Upper lobe of left lung (tissue), 4 donors: ENCODE data around the gene HRH1.
"Not testable (repeated sequence)": the region's sequence is repeated elsewhere in the genome, so short reads cannot be mapped to it uniquely, and the experiment has no call there.

Experiments
- EP300 ChIP-seq, 4 donors: sonication (generic); formaldehyde crosslinking; IDR thresholded peaks; one replicate each; pipeline ENCODE4 v1.5.1; 2017; ENCODE audit warnings: antibody characterized with exemption in 4 of 4, control low read depth in 2 of 4
- POLR2A ChIP-seq, 4 donors: fragments of 450-650 bp; IDR thresholded peaks; one replicate each; pipeline ENCODE4 v1.5.1; 2016 to 2017; ENCODE audit warnings: antibody characterized with exemption in 4 of 4, mild to moderate bottlenecking in 2 of 4
- POLR2AphosphoS5 ChIP-seq, 2 donors: sonication (generic); formaldehyde crosslinking; IDR thresholded peaks; one replicate each; pipeline ENCODE4 v1.5.1; 2017; ENCODE audit warnings: antibody characterized with exemption in 2 of 2
- TF ChIP-seq, protein P1 (sequence below), 6 experiments: fragments of 450-650 bp in 4 of 6; fragments of 200-600 bp in 2 of 6; sonication (generic) in 2 of 6; IDR thresholded peaks; one replicate each; pipeline ENCODE4 v1.5.1; 2016 to 2019; ENCODE audit warnings: antibody characterized with exemption in 6 of 6

DNA sequence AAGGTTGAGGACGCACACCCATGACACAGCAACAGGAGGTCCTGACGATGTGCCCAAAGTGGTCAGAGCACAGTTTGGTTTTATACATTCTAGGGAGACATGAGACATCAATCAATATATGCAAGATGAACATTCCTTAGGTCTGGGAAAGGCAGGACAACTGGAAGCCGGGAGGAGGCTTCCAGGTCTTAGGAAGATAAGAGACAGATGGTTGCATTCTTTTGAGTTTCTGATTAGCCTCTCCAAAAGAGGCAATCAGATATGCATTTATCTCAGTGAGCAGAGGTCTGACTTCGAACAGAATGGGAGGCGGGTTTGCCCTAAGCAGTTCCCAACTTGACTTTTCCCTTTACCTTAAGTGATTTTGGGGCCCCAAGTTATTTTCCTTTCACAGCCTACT, 101.2 kb downstream of the HRH1 start:
- TF ChIP-seq, protein P1, sequence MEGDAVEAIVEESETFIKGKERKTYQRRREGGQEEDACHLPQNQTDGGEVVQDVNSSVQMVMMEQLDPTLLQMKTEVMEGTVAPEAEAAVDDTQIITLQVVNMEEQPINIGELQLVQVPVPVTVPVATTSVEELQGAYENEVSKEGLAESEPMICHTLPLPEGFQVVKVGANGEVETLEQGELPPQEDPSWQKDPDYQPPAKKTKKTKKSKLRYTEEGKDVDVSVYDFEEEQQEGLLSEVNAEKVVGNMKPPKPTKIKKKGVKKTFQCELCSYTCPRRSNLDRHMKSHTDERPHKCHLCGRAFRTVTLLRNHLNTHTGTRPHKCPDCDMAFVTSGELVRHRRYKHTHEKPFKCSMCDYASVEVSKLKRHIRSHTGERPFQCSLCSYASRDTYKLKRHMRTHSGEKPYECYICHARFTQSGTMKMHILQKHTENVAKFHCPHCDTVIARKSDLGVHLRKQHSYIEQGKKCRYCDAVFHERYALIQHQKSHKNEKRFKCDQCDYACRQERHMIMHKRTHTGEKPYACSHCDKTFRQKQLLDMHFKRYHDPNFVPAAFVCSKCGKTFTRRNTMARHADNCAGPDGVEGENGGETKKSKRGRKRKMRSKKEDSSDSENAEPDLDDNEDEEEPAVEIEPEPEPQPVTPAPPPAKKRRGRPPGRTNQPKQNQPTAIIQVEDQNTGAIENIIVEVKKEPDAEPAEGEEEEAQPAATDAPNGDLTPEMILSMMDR (IDR thresholded peaks at IDR 0.05) = not testable (repeated sequence)
- TF ChIP-seq POLR2A, POLR2AphosphoS5, EP300 (IDR thresholded peaks at IDR 0.05): not testable (repeated sequence)
